ENCODE measurements around the gene FAM174C.

FAM174C gene

DNA sequence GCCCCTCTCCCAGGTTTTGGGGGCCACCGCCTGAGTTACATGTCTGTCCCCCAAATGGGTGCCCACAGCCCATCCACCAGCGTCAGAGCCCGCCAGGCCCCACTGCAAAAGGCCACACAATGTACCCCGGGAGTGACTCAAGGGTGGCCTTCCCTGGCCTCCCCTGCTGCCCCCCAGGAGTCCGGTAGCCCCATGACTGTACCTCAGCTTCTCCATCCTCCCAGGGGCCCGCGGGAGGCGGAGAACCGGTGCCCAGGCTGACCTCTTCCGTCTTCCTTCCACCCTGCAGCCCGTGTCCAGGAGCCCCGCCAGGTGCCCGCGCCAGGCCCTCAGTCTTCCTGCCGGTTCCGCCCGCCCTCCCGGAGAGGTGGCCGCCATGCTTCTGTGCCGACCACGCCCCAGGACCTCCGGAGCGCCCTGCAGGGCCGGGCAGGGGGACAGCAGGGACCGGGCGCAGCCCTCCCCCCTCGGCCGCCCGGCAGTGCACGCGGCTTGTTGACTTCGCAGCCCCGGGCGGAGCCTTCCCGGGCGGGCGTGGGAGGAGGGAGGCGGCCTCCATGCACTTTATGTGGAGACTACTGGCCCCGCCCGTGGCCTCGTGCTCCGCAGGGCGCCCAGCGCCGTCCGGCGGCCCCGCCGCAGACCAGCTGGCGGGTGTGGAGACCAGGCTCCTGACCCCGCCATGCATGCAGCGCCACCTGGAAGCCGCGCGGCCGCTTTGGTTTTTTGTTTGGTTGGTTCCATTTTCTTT is 47.9 kb upstream of the FAM174C start:
- Histone ChIP-seq H3K36me3 (ENCODE audit: insufficient read depth, low read length) (peaks cover 41% of the 10 kb centered on the region), H4K20me1 (ENCODE audit: insufficient read depth, low read length) (no peaks in the 10 kb centered on the region), H3K9me3 (ENCODE audit: low read length) (no peaks in the 10 kb centered on the region), H3F3A (ENCODE audit: insufficient read depth, low read length) (no peaks in the 10 kb centered on the region), H3K4me2 (ENCODE audit: low read length) (no peak overlapping the region), H3K27me3 (ENCODE audit: insufficient read depth, low read length) (no peaks in the 10 kb centered on the region), H3K9me2 (ENCODE audit: low read depth, low read length) (no peaks in the 10 kb centered on the region), H3K4me1 (ENCODE audit: insufficient read depth, low read length, severe bottlenecking) (peaks cover 5% of the 10 kb centered on the region), H3K9ac (ENCODE audit: low read length) (no peak overlapping the region), H2AFZ (ENCODE audit: low read length) (no peak overlapping the region), H3K27ac (ENCODE audit: low read depth, low read length, poor library complexity, severe bottlenecking) (no peak overlapping the region), H3K4me3 (ENCODE audit: low read depth, low read length, poor library complexity, severe bottlenecking) (no peak overlapping the region), H3K79me2 (ENCODE audit: insufficient read depth, low read length) (no peaks in the 10 kb centered on the region)
- TF ChIP-seq, protein P1, sequence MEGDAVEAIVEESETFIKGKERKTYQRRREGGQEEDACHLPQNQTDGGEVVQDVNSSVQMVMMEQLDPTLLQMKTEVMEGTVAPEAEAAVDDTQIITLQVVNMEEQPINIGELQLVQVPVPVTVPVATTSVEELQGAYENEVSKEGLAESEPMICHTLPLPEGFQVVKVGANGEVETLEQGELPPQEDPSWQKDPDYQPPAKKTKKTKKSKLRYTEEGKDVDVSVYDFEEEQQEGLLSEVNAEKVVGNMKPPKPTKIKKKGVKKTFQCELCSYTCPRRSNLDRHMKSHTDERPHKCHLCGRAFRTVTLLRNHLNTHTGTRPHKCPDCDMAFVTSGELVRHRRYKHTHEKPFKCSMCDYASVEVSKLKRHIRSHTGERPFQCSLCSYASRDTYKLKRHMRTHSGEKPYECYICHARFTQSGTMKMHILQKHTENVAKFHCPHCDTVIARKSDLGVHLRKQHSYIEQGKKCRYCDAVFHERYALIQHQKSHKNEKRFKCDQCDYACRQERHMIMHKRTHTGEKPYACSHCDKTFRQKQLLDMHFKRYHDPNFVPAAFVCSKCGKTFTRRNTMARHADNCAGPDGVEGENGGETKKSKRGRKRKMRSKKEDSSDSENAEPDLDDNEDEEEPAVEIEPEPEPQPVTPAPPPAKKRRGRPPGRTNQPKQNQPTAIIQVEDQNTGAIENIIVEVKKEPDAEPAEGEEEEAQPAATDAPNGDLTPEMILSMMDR (IDR thresholded peaks at IDR 0.05; ENCODE audit: low read length): no peak
- no peak for TF ChIP-seq EZH2 (IDR thresholded peaks at IDR 0.05; ENCODE audit: borderline replicate concordance, low read length)

DNA sequence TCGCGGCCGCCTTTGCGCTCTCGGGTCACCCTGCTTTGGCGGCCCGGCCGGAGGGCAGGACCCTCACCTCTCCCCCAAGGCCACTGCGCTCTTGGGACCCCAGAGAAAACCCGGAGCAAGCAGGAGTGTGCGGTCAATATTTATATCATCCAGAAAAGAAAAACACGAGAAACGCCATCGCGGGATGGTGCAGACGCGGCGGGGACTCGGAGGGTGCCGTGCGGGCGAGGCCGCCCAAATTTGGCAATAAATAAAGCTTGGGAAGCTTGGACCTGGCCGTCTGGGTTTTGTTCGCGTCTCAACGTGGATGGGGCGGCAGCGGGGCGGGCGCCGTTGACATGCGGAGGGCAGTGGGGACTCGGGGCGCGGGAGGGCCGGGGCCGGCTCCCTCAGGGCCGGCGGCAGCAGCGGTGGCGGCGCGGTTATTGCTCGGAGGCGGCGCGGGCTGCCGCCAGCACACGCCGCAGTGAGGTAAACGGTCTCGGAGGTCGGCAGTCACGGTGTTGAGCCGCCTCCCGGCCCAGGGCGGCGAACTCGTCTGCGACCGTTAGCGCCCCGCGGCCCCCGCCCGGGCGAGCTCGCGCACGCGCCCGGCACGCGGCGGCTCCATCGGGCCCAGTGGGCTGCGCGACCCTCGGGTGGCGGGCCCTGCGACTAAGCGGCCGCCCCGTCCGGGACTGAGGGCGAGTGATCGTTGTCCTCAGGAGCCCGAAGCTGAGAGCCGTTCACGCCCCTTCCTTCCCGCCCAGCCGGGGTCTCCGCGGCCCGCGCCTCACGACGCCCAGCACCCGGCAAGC is 47.0 kb upstream of the FAM174C start:
- Histone ChIP-seq H4K20me1 (ENCODE audit: insufficient read depth, low read length) (no peaks in the 10 kb centered on the region), H2AFZ (ENCODE audit: low read length) (no peak overlapping the region), H3K27ac (ENCODE audit: low read depth, low read length, poor library complexity, severe bottlenecking) (no peak overlapping the region), H3K9ac (ENCODE audit: low read length) (no peak overlapping the region), H3K9me3 (ENCODE audit: low read length) (no peaks in the 10 kb centered on the region), H3K4me2 (ENCODE audit: low read length) (no peak overlapping the region), H3K79me2 (ENCODE audit: insufficient read depth, low read length) (no peaks in the 10 kb centered on the region), H3K4me1 (ENCODE audit: insufficient read depth, low read length, severe bottlenecking) (no peaks in the 10 kb centered on the region), H3K27me3 (ENCODE audit: insufficient read depth, low read length) (no peaks in the 10 kb centered on the region; the same call in 1 of the 2 replicates), H3F3A (ENCODE audit: insufficient read depth, low read length) (no peaks in the 10 kb centered on the region), H3K9me2 (ENCODE audit: low read depth, low read length) (no peaks in the 10 kb centered on the region), H3K4me3 (ENCODE audit: low read depth, low read length, poor library complexity, severe bottlenecking) (no peak overlapping the region), H3K36me3 (ENCODE audit: insufficient read depth, low read length) (peaks cover 33% of the 10 kb centered on the region)
- TF ChIP-seq, protein P1 (IDR thresholded peaks at IDR 0.05; ENCODE audit: low read length): no peak
- no peak for TF ChIP-seq EZH2 (IDR thresholded peaks at IDR 0.05; ENCODE audit: borderline replicate concordance, low read length)

DNA sequence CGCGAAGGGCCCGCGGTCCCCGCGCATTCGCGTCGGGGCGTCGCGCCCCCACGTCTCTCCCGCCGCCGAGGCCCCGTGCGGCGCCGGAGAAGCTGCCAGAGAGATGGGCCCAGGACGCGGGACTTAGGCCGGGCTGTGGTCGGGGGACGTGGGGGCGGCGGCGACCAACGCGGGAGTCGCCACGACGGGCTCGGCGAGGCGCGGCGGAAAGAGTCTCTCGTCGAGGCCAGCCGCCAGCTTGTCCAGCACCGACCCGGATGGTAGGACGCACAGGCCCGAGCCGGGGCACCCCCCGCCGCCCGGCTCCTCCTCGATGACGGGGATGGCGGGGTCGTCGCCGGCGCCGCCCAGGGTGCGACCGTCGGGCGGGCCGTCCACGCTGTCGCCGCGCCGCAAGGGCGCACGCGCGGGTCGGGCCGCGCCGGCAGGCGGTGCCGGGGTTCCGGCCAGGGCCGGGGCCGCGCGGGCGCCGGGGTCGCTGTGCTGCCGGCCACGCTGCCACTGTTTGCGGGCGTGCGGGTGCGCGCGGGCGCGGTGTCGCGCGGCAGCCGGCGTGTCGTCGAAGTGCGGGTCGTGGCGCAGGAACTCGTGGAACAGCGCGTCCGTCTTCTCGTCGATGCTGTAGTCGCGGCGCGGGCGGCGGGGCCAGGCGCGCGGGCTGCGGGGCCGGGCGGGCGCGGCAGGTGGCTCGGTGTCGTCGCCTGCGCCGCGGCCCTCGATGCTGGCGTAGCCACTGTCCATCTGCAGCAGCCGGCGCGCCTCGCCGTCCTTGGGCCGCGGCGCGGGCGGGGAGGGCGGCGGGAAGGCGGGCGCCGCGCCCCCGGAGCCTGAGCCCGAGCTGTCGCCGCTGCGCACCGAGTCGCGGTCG is 46.0 kb upstream of the FAM174C start:
- Histone ChIP-seq H3K27me3 (ENCODE audit: insufficient read depth, low read length) (no peaks in the 10 kb centered on the region; the same call in 1 of the 2 replicates), H4K20me1 (ENCODE audit: insufficient read depth, low read length) (no peaks in the 10 kb centered on the region), H3K4me3 (ENCODE audit: low read depth, low read length, poor library complexity, severe bottlenecking) (no peak overlapping the region), H3K79me2 (ENCODE audit: insufficient read depth, low read length) (no peaks in the 10 kb centered on the region), H2AFZ (ENCODE audit: low read length) (no peak overlapping the region), H3K9me2 (ENCODE audit: low read depth, low read length) (no peaks in the 10 kb centered on the region), H3K4me1 (ENCODE audit: insufficient read depth, low read length, severe bottlenecking) (no peaks in the 10 kb centered on the region), H3K9me3 (ENCODE audit: low read length) (no peaks in the 10 kb centered on the region), H3K36me3 (ENCODE audit: insufficient read depth, low read length) (peaks cover 26% of the 10 kb centered on the region), H3K4me2 (ENCODE audit: low read length) (no peak overlapping the region), H3K9ac (ENCODE audit: low read length) (no peak overlapping the region), H3F3A (ENCODE audit: insufficient read depth, low read length) (no peaks in the 10 kb centered on the region), H3K27ac (ENCODE audit: low read depth, low read length, poor library complexity, severe bottlenecking) (no peak overlapping the region)
- no peak for TF ChIP-seq EZH2 (IDR thresholded peaks at IDR 0.05; ENCODE audit: borderline replicate concordance, low read length)
- TF ChIP-seq, protein P1 (IDR thresholded peaks at IDR 0.05; ENCODE audit: low read length): no peak

All from OCI-LY1 (cell line).